ENCODE measurements around the gene DEGS2. TPM values are rescaled to one million over a fixed set of nuclear protein-coding genes. Genes with fewer than 3 reads are reported as not detected.

The DEGS2 gene
- total RNA-seq, 4 donors from 2014 or later: 0.54 to 7.6 (median 3.6) TPM

DNA sequence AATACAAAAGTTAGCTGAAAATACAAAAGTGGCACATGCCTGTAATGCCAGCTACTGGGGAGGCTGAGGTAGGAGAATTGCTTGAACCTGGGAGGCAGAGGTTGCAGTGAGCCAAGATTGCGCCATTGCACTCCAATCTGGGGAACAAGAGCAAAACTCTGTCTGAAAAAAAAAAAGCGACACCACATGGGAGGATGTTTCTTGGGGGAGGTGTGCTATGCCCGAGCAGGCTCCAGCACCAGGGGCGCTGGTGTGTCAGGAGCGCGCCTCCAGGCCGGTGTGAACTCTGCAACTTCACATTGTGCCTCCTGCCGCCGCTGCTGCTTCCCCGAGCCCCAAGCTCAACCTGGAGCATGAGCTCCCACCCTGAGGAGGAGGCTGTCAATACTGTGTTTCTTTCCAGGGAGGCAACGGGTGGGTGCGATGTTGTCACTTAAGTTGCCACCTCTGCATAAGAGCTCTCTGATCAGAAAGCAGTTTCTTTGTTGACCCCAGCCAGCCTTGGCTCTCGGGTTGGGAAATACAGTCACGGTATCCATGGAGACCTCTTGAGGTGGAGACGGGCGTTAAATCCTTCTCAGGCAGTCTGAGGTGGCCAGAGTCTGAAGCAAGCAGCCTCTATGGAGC lies 18.9 kb downstream of the DEGS2 start:
- H3K27me3 ChIP-seq: no peaks in the 10 kb centered on the region
- intact Hi-C loops (cut with DNase I): no loop called here
- peaks cover 21 to 33% of the 10 kb centered on the region in 2 donors for H3K4me1 ChIP-seq
- H3K36me3 ChIP-seq: no peaks in the 10 kb centered on the region
- peak overlapping the region in 2 of 3 donors; percentile 20 to 30 for H3K27ac ChIP-seq
- TF ChIP-seq POLR2A (IDR thresholded peaks at IDR 0.05) (no peak), CTCF (IDR thresholded peaks at IDR 0.05) (peak in 5 of 6 experiments; percentile 34 to 70 (median 58))
- DNase-seq: peak; percentile 76 to 79
- no peaks in the 10 kb centered on the region for H3K9me3 ChIP-seq
- no peak overlapping the region for H3K4me3 ChIP-seq (replicated peaks in 1 of 3)
- WGBS, 2 donors: 27 to 55% methylated on average over 11 to 15 of the region's 16 CpGs

DNA sequence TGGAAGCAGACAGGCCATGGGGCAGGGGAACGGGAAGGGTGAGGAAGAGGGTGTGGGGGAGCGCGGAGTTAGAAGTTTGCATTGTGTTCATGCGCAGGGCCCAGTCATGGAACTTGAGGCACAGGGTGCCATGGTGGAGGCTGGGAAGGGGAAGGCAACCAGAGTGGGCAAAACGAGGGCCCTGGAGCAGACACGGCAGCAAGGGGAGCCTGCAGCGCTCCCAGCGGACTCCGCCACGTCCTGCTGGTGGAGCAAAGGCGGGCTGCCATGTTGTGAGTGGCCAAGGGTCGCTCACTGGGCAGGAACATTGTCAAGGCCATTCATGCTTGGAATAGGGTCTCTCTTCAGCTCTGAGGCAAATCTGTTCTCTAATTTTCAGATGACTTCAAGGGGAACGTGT lies 20.5 kb downstream of the DEGS2 start:
- no peak for DNase-seq
- Histone ChIP-seq H3K27ac (no peak overlapping the region), H3K4me3 (replicated peaks in 1 of 3) (no peak overlapping the region), H3K4me1 (peaks cover 21 to 33% of the 10 kb centered on the region in 2 donors), H3K36me3 (no peaks in the 10 kb centered on the region), H3K27me3 (no peaks in the 10 kb centered on the region), H3K9me3 (no peaks in the 10 kb centered on the region)
- WGBS, 2 donors: 91 to 92% methylated on average over 13 of the region's 13 CpGs
- intact Hi-C loops (cut with DNase I): no loop called here
- TF ChIP-seq POLR2A (IDR thresholded peaks at IDR 0.05) (no peak), CTCF (IDR thresholded peaks at IDR 0.05) (no peak)

DNA sequence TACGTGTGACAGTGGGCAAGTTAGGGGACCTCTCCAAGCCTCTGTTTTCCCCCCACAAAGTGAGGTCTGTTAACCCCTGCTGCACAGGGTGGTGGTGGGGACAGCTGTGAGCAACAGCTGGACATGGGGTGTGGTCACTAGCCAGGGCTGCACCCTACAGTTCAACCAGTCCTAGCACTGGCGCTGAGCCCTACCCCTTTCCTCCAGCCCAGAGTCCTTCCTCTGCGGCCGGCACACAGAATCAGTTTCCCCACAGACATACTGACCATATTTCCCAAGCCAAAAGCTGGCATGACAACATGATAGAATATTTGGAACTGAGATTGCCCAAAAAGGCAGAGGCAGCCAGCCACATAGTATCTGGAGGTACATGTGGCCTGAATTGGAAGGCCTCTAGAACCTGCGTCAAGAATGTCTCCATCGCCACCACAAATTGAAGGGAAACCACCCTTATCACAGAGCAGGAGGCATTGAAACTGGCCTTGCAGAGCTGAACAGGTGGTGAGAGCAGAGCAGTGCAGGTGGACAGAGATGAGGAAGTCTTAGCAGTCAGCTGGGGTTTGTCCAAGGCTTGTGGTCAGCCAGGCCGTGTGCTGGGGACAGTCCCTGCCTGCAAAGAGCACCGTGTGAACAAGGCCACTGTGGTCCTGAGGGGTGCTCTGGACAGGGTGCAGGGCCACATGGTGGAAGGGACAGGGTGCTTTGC lies 21.2 kb downstream of the DEGS2 start:
- Histone ChIP-seq H3K36me3 (no peaks in the 10 kb centered on the region), H3K27ac (no peak overlapping the region), H3K9me3 (no peaks in the 10 kb centered on the region), H3K4me3 (replicated peaks in 1 of 3) (no peak overlapping the region), H3K4me1 (peaks cover 19 to 30% of the 10 kb centered on the region in 2 donors), H3K27me3 (no peaks in the 10 kb centered on the region)
- 90 to 91% methylated on average over 7 to 8 of the region's 8 CpGs for WGBS, 2 donors
- intact Hi-C loops (cut with DNase I): no loop called here
- no peak for DNase-seq
- TF ChIP-seq CTCF (IDR thresholded peaks at IDR 0.05) (no peak), POLR2A (IDR thresholded peaks at IDR 0.05) (no peak)

- peaks cover 8 to 25% of the 10 kb centered on the region in 2 donors for H3K4me1 ChIP-seq
- H3K9me3 ChIP-seq: no peaks in the 10 kb centered on the region
- WGBS, 2 donors: 89 to 93% methylated on average over 5 to 8 of the region's 8 CpGs
- H3K27ac ChIP-seq: no peak overlapping the region
- H3K27me3 ChIP-seq: no peaks in the 10 kb centered on the region
- TF ChIP-seq POLR2A (IDR thresholded peaks at IDR 0.05) (no peak), CTCF (IDR thresholded peaks at IDR 0.05) (no peak)
- DNase-seq: no peak
- H3K4me3 ChIP-seq (replicated peaks in 1 of 3): no peak overlapping the region
- intact Hi-C loops (cut with DNase I): no loop called here
- no peaks in the 10 kb centered on the region for H3K36me3 ChIP-seq
Measured at GRCh38 chr14:100137173-100137572, 22.3 kb downstream of the DEGS2 start.

DNA sequence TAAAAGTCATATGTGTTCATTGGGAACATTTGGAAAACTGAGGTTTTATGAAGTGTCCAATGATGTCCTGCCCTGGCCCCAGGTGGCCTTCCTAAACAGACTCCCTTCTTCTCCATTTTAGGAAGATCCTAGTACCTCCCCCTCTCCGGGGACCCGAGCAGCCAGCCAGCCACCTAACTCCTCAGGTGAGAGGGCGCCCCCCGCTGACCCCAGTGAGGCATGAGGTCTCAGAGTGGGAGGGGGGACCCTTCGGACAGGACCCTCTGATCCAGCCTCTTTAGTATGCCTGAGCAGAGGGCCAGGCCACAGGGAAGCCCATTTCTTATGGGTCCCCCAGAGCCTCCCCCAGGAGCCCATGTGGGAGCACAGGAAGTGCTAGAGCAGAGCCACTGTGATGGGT lies 23.7 kb downstream of the DEGS2 start:
- H3K4me3 ChIP-seq (replicated peaks in 1 of 3): no peak overlapping the region
- H3K4me1 ChIP-seq: peaks cover 0 to 14% of the 10 kb centered on the region in 2 donors
- H3K9me3 ChIP-seq: no peaks in the 10 kb centered on the region
- no peak for DNase-seq
- no peak overlapping the region for H3K27ac ChIP-seq
- 84 to 91% methylated on average over 4 to 5 of the region's 5 CpGs for WGBS, 2 donors
- no peaks in the 10 kb centered on the region for H3K27me3 ChIP-seq
- TF ChIP-seq POLR2A (IDR thresholded peaks at IDR 0.05) (no peak), CTCF (IDR thresholded peaks at IDR 0.05) (no peak)
- H3K36me3 ChIP-seq: no peaks in the 10 kb centered on the region
- intact Hi-C loops (cut with DNase I): no loop called here

Data from thyroid gland (tissue), 4 donors.